Esophagus muscularis mucosa (tissue), 4 donors: ENCODE data around the gene LRAT. TPM values are rescaled to one million over a fixed set of nuclear protein-coding genes. Genes with fewer than 3 reads are reported as not detected.
"Not testable (repeated sequence)": the region's sequence is repeated elsewhere in the genome, so short reads cannot be mapped to it uniquely, and the experiment has no call there.

ENCODE experiments used
- DNase-seq: peaks from one replicate; pipeline ENCODE4 v3.0.0-alpha.2; 2017; ENCODE audit errors: extremely low spot score
- H3K27ac ChIP-seq, 4 donors: fragments of 200-600 bp; sonication (generic); replicated peaks in 1 of 4; 1 replicate in 3 of 4; 2 replicates in 1 of 4; pipeline ENCODE4 v1.5.1; 2016 to 2019; ENCODE audit warnings: mild to moderate bottlenecking in 1 of 4
- H3K27me3 ChIP-seq, 4 donors: fragments of 200-600 bp; sonication (generic); one replicate each; pipeline versions ENCODE4 v1.5.1 to v1.6.0; 2016 to 2019
- H3K36me3 ChIP-seq, 4 donors: fragments of 200-600 bp; sonication (generic); one replicate each; pipeline ENCODE4 v1.5.1; 2016 to 2019
- H3K4me1 ChIP-seq, 4 donors: fragments of 200-600 bp; sonication (generic); one replicate each; pipeline ENCODE4 v1.5.1; 2016 to 2019
- H3K4me3 ChIP-seq, 4 donors: fragments of 200-600 bp; sonication (generic); 1 replicate in 2 of 4; 2 replicates in 2 of 4; pipeline ENCODE4 v1.5.1; 2016 to 2019; ENCODE audit warnings: mild to moderate bottlenecking in 4 of 4, moderate library complexity in 1 of 4
- H3K9me3 ChIP-seq, 4 donors: fragments of 200-600 bp; sonication (generic); 1 replicate in 3 of 4; 2 replicates in 1 of 4; pipeline ENCODE4 v1.5.1; 2016 to 2019
- CTCF ChIP-seq, 3 experiments: fragments of 200-600 bp in 2 of 3; fragments of 450-650 bp in 1 of 3; sonication (generic) in 2 of 3; IDR thresholded peaks; one replicate each; pipeline ENCODE4 v1.5.1; 2017 to 2019; ENCODE audit warnings: antibody characterized with exemption in 3 of 3, mild to moderate bottlenecking in 2 of 3, moderate library complexity in 1 of 3
- EP300 ChIP-seq: sonication (generic); formaldehyde crosslinking; IDR thresholded peaks from one replicate; pipeline ENCODE4 v1.6.1; 2017; ENCODE audit warnings: antibody characterized with exemption
- POLR2A ChIP-seq: fragments of 450-650 bp; IDR thresholded peaks from one replicate; pipeline ENCODE4 v1.6.1; 2017; ENCODE audit warnings: antibody characterized with exemption, moderate library complexity, mild to moderate bottlenecking, low read depth
- POLR2AphosphoS5 ChIP-seq, 2 donors: sonication (generic); formaldehyde crosslinking; IDR thresholded peaks; one replicate each; pipeline ENCODE4 v1.6.1; 2017; ENCODE audit warnings: antibody characterized with exemption in 2 of 2
- WGBS: methylation state at CpG from one replicate; pipeline ENCODE4 v1.1.5; 2018; 5-methylcytosine and 5-hydroxymethylcytosine counted together
- intact Hi-C: fragments of 100-400 bp; cut with DNase I; formaldehyde crosslinking; loops from one replicate; pipeline ENCODE4 v1.15.1; 2023
- total RNA-seq, 4 donors: library from RNA; depleted of rRNA; stranded (reverse); fragments of >200 nt; gene quantifications; one replicate each; pipeline versions ENCODE4 v1.1.0 to v1.2.1, GENCODE V29; 2016

Gene LRAT
- total RNA-seq, 4 donors from 2014 or later, result 0.19 to 0.83 (median 0.39) TPM

GRCh38 chr4:154719087-154719486 lies 24.7 kb upstream of the LRAT start:
- Histone ChIP-seq H3K4me3 (no peak overlapping the region), H3K36me3 (no peaks in the 10 kb centered on the region), H3K9me3 (no peaks in the 10 kb centered on the region), H3K27ac (no peak overlapping the region), H3K27me3 (no peaks in the 10 kb centered on the region), H3K4me1 (no peaks in the 10 kb centered on the region)
- WGBS, result 79% methylated on average over 4 of the region's 4 CpGs
- intact Hi-C loops, result no loop called here
- no peak for DNase-seq
- TF ChIP-seq CTCF (IDR thresholded peaks at IDR 0.05) (no peak), POLR2AphosphoS5 (IDR thresholded peaks at IDR 0.05) (no peak), POLR2A (no peak), EP300 (no peak)

GRCh38 chr4:154720123-154720522 lies 23.7 kb upstream of the LRAT start:
- Histone ChIP-seq H3K27ac (no peak overlapping the region), H3K4me3 (no peak overlapping the region), H3K27me3 (peaks cover 0 to 3% (median 0%) of the 10 kb centered on the region in 4 donors), H3K36me3 (no peaks in the 10 kb centered on the region), H3K4me1 (no peaks in the 10 kb centered on the region), H3K9me3 (no peaks in the 10 kb centered on the region)
- WGBS, result 78% methylated on average over 2 of the region's 2 CpGs
- intact Hi-C loops, result no loop called here
- TF ChIP-seq EP300, result no peak
- TF ChIP-seq CTCF (IDR thresholded peaks at IDR 0.05), result no peak
- no peak for TF ChIP-seq POLR2AphosphoS5 (IDR thresholded peaks at IDR 0.05)
- no peak for TF ChIP-seq POLR2A
- DNase-seq, result no peak

- Histone ChIP-seq H3K36me3 (no peaks in the 10 kb centered on the region), H3K4me3 (no peak overlapping the region), H3K27me3 (peaks cover 0 to 3% (median 0%) of the 10 kb centered on the region in 4 donors), H3K9me3 (no peaks in the 10 kb centered on the region), H3K27ac (no peak overlapping the region), H3K4me1 (no peaks in the 10 kb centered on the region)
- no peak for DNase-seq
- intact Hi-C loops, result no loop called here
- TF ChIP-seq CTCF (IDR thresholded peaks at IDR 0.05) (no peak), POLR2A (no peak)
- WGBS, result 81% methylated on average over 3 of the region's 3 CpGs
Observed at GRCh38 chr4:154720618-154721267, 23.1 kb upstream of the LRAT start.

- Histone ChIP-seq H3K9me3 (no peaks in the 10 kb centered on the region), H3K4me3 (no peak overlapping the region), H3K27ac (no peak overlapping the region), H3K4me1 (no peaks in the 10 kb centered on the region), H3K27me3 (peaks cover 0 to 3% (median 0%) of the 10 kb centered on the region in 4 donors), H3K36me3 (no peaks in the 10 kb centered on the region)
- TF ChIP-seq POLR2A (no peak), CTCF (IDR thresholded peaks at IDR 0.05) (no peak), EP300 (no peak), POLR2AphosphoS5 (IDR thresholded peaks at IDR 0.05) (no peak)
- DNase-seq, result no peak
- intact Hi-C loops, result no loop called here
Observed at GRCh38 chr4:154722262-154722661, 21.5 kb upstream of the LRAT start.

GRCh38 chr4:154723601-154724000 lies 20.2 kb upstream of the LRAT start:
- H3K36me3 ChIP-seq, H3K27me3 ChIP-seq, DNase-seq, H3K4me1 ChIP-seq, H3K27ac ChIP-seq, H3K4me3 ChIP-seq, intact Hi-C loops, H3K9me3 ChIP-seq: not testable (repeated sequence)
- WGBS, result 73% methylated on average over 7 of the region's 7 CpGs
